ENCODE data around the gene BMX. TPM values are rescaled to one million over a fixed set of nuclear protein-coding genes. Genes with fewer than 3 reads are reported as not detected.

BMX gene
- total RNA-seq = 1 to 10 TPM; 1.9 to 4.4 (median 2.9) TPM

DNA sequence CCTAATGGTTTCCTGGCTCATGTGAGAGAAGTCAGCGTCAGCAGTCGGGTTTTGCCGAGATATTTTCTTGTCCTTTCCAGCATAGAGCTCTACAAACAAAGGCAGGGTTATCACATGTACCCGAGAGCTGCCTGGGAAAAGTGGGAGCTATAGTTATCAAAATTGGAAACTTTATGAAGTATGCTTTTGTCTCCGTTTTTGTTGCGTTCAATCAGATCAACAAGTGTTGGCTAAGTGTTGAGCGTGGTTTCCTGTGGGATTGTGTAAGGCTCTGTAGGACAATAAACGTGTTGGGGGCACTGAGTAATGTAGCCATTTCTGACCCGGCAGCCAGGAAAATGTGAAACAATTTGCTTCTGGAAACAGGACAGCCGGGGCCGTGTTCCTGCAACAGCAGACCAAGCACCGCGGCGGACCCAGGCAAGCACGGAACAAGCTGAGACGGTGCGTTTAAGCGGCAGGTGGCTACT is at the start of gene BMX:
Gene BMX (plus strand): TSS at position 311 of the 470 bp plus-strand sequence. CDS start 7,547 bp downstream, outside the sequence.
- Histone ChIP-seq H3K27ac (peak within 1 kb of the TSS in 1 of 4 donors; percentile 9), H3K9me3 (no peaks in the 10 kb centered on the region), H3K36me3 (no peaks in the 10 kb centered on the region), H3K4me3 (no peak within 1 kb of the TSS), H3K27me3 (no peaks in the 10 kb centered on the region), H3K4me1 (no peaks in the 10 kb centered on the region)
- TF ChIP-seq, protein P1, sequence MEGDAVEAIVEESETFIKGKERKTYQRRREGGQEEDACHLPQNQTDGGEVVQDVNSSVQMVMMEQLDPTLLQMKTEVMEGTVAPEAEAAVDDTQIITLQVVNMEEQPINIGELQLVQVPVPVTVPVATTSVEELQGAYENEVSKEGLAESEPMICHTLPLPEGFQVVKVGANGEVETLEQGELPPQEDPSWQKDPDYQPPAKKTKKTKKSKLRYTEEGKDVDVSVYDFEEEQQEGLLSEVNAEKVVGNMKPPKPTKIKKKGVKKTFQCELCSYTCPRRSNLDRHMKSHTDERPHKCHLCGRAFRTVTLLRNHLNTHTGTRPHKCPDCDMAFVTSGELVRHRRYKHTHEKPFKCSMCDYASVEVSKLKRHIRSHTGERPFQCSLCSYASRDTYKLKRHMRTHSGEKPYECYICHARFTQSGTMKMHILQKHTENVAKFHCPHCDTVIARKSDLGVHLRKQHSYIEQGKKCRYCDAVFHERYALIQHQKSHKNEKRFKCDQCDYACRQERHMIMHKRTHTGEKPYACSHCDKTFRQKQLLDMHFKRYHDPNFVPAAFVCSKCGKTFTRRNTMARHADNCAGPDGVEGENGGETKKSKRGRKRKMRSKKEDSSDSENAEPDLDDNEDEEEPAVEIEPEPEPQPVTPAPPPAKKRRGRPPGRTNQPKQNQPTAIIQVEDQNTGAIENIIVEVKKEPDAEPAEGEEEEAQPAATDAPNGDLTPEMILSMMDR (IDR thresholded peaks at IDR 0.05) = no peak
- no peak for TF ChIP-seq POLR2A (IDR thresholded peaks at IDR 0.05)
- TF ChIP-seq POLR2AphosphoS5 (IDR thresholded peaks at IDR 0.05) = no peak
- no peak for TF ChIP-seq EP300 (IDR thresholded peaks at IDR 0.05)
- peak; percentile 42 for ATAC-seq
- WGBS, 2 donors (ENCODE audit: low coverage in 1 of 2) = 59 to 71% methylated on average over 11 to 18 of the region's 18 CpGs

GRCh38 chrX:15451913-15452312 is 48.7 kb upstream of the BMX start:
- H3K4me1 ChIP-seq = no peaks in the 10 kb centered on the region
- ATAC-seq = peak; percentile 34

DNA sequence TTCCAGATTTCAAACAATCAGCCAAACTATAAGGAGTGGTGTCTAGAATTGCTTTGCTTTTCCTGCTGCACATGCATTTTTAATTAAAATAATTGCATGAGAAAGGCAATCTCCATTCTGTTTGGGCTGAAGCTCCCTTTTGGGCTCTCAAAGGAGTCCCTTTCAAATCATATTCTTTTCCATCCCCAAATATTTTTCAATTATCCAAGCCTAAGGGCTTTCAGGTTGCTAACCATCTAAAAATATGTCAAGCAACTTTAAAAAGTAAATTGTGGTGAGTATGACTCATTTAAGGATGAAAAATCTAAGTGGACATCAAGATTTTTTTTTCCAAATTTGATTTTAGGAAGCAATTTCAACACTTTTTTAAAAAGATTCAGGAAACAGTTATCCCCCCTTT is 35.9 kb upstream of the BMX start:
- H3K27ac ChIP-seq = no peak overlapping the region
- TF ChIP-seq EP300 (IDR thresholded peaks at IDR 0.05) = no peak

More at GRCh38 chrX:15451913-15452312, 48.7 kb upstream of the BMX start:
- Histone ChIP-seq H3K9me3 (no peaks in the 10 kb centered on the region), H3K27ac (no peak overlapping the region), H3K4me3 (no peak overlapping the region), H3K36me3 (peaks cover 0 to 22% of the 10 kb centered on the region in 2 donors), H3K27me3 (no peaks in the 10 kb centered on the region)
- TF ChIP-seq, protein P1 (IDR thresholded peaks at IDR 0.05) = no peak
- TF ChIP-seq POLR2A (IDR thresholded peaks at IDR 0.05) (no peak), POLR2AphosphoS5 (IDR thresholded peaks at IDR 0.05) (no peak), EP300 (IDR thresholded peaks at IDR 0.05) (no peak)
- no CpG with 5 or more reads among the region's 1 CpG for WGBS, 2 donors (ENCODE audit: low coverage in 1 of 2)

GRCh38 chrX:15465347-15465746 is 35.3 kb upstream of the BMX start:
- Histone ChIP-seq H3K27me3 (no peaks in the 10 kb centered on the region), H3K36me3 (peaks cover 0 to 6% of the 10 kb centered on the region in 2 donors), H3K4me3 (no peak overlapping the region), H3K27ac (peak overlapping the region in 2 of 4 donors; percentile 47 to 53), H3K4me1 (peaks cover 0 to 13% (median 0%) of the 10 kb centered on the region in 3 donors), H3K9me3 (no peaks in the 10 kb centered on the region)
- TF ChIP-seq POLR2AphosphoS5 (IDR thresholded peaks at IDR 0.05) (peak; percentile 54), POLR2A (IDR thresholded peaks at IDR 0.05) (no peak), EP300 (IDR thresholded peaks at IDR 0.05) (no peak)
- TF ChIP-seq, protein P1 (IDR thresholded peaks at IDR 0.05) = no peak
- ATAC-seq = no peak
- WGBS, 2 donors (ENCODE audit: low coverage in 1 of 2) = 17 to 18% methylated on average over 4 of the region's 4 CpGs

More for the DNA sequence above, 35.9 kb upstream of the BMX start:
- H3K27me3 ChIP-seq = no peaks in the 10 kb centered on the region
- peaks cover 0 to 6% of the 10 kb centered on the region in 2 donors for H3K36me3 ChIP-seq
- H3K4me3 ChIP-seq = no peak overlapping the region
- ATAC-seq = no peak
- peaks cover 0 to 13% (median 0%) of the 10 kb centered on the region in 3 donors for H3K4me1 ChIP-seq
- no peaks in the 10 kb centered on the region for H3K9me3 ChIP-seq

GRCh38 chrX:15465896-15466651 is 34.5 kb upstream of the BMX start:
- peak overlapping the region in 2 of 4 donors; percentile 47 to 53 for H3K27ac ChIP-seq
- H3K36me3 ChIP-seq = no peaks in the 10 kb centered on the region
- ATAC-seq = peak; percentile 42
- 61 to 85% methylated on average over 6 to 9 of the region's 9 CpGs for WGBS, 2 donors (ENCODE audit: low coverage in 1 of 2)
- H3K4me1 ChIP-seq = peaks cover 0 to 13% (median 0%) of the 10 kb centered on the region in 3 donors
- H3K9me3 ChIP-seq = no peaks in the 10 kb centered on the region
- TF ChIP-seq, protein P1 (IDR thresholded peaks at IDR 0.05) = no peak
- TF ChIP-seq POLR2A (IDR thresholded peaks at IDR 0.05) = no peak
- TF ChIP-seq EP300 (IDR thresholded peaks at IDR 0.05) = no peak
- no peak for TF ChIP-seq POLR2AphosphoS5 (IDR thresholded peaks at IDR 0.05)
- H3K27me3 ChIP-seq = no peaks in the 10 kb centered on the region
- H3K4me3 ChIP-seq = no peak overlapping the region

All from gastroesophageal sphincter (tissue), 4 donors.